NCI-H1417 (cell line): ENCODE measurements around the gene KRCC1.
"Not testable (repeated sequence)": the region's sequence is repeated elsewhere in the genome, so short reads cannot be mapped to it uniquely, and the experiment has no call there.

Source experiments
- DNase-seq, 3 experiments: peaks; one replicate each; lab custom pipeline; 2025; lab: John Stamatoyannopoulos, UW

Gene KRCC1

GRCh38 chr2:88038263-88039105 lies 17.1 kb downstream of the KRCC1 start:
- DNase-seq = no peak

GRCh38 chr2:88036606-88037005 lies 19.0 kb downstream of the KRCC1 start:
- no peak for DNase-seq

DNA sequence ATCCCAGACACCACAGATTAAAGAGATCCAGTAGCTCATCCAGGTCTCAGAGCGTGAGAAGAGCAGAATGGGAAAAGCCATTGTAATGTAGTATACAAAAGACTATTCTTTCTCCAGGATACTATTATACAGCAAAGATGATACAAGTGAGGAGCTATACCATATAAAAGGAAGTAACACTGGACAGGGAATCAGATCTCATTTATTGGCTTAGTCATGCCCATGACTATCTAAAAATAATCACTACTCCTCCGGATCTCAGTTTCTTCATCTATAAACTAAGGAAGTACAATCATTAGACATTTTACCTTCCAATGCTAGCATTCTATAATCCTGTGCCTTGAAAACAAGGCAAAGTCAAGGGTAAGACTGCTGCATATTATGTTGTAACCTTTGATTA lies 19.4 kb downstream of the KRCC1 start:
- DNase-seq = no peak

GRCh38 chr2:88032070-88032702 lies 23.4 kb downstream of the KRCC1 start:
- no peak for DNase-seq

DNA sequence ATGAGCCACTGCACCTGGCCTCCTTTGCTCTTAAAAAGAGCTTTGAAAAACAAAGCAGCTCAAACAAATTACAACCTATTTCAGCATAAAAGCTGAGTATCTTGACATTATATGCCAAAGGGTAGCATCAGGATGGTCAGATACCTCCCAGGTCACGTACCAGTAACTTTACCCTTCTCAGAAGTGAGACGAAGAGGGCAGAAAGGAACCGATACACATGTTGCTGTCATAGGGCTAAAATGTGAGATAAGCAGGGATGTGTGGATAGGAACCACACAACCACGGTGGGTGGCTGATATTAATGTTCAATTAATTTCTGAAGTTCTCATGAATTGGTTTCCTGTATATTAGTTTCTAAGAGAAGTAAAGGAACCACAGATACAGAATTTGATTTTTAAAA lies 26.7 kb downstream of the KRCC1 start:
- DNase-seq = no peak

- no peak for DNase-seq
Measured at GRCh38 chr2:88027697-88028389, 27.7 kb downstream of the KRCC1 start.

DNA sequence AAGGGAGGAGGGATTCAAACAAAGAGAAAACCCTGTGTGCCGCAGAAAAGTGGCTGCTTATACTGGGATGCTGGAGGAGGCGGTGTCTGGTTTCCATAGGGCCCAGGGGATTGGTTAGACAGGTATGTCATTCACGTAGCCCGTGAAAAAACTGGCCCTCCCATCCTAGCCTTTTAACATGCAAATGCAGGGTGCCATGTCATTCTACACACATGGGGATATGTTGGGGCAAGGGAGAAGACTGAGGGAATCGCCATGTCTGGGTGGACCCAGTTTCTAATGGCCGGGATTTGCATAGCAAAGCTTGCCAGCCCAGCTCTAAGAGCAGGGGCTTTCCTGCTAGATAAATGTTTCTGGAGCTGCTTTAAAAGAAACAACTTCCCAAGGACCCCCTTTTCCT lies 31.1 kb downstream of the KRCC1 start:
- no peak for DNase-seq

DNA sequence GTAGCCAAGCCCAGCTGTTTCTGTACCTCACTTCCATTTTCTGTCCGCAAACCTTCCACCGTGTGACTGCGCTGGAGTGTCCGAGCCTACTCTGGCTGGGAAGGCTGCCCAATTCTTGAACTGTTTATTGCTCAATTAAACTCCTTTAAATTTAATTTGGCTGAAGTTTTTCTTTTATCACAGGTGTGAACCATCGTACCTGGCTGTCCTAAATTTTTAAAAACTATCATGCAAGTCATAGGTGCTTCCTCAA lies 33.0 kb downstream of the KRCC1 start:
- no peak for DNase-seq

DNA sequence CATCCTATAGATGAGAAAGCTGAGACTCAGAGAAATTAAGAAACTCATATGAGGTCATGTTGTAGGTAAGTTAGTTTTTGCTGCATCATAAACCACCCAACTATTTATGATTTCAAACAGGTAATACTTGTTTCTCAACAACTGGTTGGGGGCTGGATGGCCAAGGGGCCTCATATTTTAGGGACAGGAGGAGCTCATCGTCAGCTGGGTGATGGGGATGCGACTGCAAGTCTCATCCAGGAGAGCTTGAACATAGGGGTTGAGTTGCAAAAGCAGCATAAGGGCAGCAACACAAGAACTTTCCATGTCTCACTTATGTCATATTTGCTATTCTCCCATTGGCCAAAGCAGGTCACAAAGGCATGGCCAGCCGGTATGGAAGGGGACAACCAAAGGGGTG lies 35.6 kb downstream of the KRCC1 start:
- DNase-seq = no peak

- no peak for DNase-seq
Measured at GRCh38 chr2:88018909-88019308, 36.7 kb downstream of the KRCC1 start.

DNA sequence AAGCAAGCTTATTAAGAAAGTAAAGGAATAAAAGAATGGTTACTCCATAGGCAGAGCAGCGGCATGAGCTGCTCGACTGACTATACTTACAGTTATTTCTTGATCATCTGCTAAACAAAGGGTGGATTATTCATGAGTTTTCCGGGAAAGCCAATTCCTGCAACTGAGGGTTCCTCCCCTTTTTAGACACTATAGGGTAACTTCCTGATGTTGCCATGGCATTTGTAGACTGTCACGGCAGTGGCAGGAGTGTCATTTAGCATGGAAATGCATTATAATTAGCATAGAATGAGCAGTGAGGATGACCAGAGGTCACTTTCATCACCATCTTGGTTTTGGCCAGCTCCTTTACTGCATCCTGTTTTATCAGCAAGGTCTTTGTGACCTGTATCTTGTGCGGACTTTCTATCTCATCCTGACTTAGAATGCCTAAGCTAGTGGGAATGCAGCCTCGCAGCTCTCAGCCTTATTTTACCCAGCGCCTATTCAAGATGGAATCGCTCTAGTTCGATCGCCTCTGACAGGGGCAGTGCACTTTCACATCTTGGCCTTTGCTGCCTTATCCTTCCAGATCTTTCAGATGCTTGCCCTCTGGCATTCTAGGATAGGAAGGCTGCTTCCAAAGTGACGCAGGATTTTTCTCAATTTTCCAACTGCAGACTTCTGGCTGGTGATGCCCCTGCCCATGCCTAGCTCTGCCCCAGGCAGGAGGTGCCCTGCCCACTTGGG lies 37.3 kb downstream of the KRCC1 start:
- not testable (repeated sequence) for DNase-seq

- not testable (repeated sequence) for DNase-seq
Measured at GRCh38 chr2:88017780-88018038, 37.9 kb downstream of the KRCC1 start.

DNA sequence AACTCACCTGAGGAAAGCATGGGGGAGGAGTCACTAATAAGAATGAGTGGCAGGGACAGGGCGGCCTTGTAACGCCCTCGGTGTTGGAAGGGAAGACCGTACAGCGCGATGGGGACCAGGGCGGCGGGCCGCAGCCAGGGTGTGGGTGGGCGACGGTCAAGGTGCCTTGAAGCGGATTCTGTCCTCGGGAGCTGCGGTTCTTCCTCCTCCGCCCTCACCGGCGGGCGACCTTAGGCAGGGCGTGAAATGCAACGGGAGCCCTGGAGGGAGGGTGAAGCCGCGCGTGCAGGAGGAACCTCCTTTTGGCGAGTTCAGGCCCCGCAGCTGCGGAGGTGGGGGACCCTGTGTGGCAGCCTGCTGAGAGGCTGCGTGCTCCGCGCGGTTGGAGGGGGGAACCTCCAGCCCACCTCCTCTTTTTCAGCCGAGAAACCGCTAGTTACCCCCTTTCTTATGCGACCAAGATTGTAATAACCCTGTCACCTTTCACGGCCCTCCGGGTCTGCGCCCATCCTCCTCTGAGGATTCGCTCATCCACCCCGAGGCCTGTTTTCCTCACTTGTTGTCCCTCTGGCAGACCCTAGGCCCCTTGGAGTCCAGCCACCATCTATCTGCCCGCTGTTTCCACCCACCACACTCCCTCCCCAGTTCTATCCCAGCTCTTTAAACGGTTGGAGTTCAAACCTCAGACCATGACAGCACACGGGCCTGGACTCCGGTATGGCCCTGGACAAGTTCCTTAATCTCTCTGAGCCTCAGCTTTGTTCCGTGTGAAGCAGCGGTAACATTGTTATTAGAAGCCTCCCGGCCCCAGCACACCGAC lies 38.4 kb downstream of the KRCC1 start:
- peak in 2 of 3 experiments; percentile 79 to 86 for DNase-seq

DNA sequence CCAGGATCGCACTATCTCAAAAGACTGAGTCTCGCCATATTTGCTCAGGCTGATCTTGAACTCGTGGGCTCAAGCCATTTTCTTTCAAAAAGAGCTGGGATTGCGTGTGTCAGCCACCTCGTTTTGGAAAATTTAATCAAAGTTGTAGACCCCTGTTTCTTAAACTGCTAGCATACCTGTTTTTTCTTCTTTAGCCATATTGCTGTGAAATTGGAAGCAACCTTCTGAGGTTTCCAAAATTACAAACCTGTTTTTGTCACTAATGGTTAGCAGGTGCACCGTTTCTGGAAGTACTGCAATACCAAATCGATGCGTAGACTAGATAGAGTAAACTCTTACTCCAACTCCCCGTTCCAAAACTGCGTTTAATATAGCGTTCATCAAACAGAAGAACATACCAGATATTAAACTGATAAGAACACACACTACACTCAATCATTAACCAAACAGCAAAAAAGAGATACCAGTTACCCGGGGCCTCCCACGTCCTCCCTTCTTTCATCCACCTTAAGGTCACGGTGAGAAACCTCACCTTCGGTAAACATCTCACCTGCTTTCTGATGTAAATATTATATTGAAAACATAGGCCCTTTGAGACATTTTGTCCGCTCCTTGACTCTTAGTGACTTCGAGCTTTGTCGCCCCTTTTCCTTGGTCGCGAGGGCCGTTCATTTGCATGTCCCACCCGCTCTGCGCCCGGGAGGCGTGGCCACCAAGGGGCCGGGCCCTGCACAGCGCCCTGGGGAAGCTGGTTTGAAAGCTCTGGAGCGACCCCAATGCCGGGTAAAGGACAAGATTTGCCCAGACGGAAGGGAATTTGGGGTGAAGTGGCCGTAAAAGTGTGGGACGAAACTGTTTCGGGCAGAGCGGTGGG lies 39.3 kb downstream of the KRCC1 start, which contains the start of gene RNU2-63P:
TSS of gene RNU2-63P (minus strand) at position 462 of the 874 bp plus-strand sequence.
- peak in 2 of 3 experiments; percentile 79 to 93 for DNase-seq

DNA sequence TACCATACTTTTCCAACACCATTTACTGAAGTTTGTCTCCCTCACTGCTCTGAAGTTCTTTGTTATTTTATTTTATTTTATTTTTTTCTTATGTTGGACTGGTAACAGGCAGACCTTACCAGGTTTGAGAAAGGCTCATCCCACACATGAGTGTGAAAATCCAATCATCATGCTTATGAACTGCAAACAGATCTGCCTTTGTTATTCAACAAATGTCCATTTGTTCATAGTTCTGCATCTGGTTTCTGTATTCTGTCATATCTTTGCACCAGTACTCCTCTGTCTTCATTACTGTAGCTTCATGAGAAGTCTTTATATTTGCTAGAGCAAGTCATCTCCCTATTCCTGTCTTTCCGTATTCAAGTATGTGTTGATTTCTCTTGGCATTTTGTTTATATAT lies 44.6 kb downstream of the KRCC1 start:
- DNase-seq = no peak

GRCh38 chr2:88010136-88010535 lies 45.4 kb downstream of the KRCC1 start:
- no peak for DNase-seq

DNA sequence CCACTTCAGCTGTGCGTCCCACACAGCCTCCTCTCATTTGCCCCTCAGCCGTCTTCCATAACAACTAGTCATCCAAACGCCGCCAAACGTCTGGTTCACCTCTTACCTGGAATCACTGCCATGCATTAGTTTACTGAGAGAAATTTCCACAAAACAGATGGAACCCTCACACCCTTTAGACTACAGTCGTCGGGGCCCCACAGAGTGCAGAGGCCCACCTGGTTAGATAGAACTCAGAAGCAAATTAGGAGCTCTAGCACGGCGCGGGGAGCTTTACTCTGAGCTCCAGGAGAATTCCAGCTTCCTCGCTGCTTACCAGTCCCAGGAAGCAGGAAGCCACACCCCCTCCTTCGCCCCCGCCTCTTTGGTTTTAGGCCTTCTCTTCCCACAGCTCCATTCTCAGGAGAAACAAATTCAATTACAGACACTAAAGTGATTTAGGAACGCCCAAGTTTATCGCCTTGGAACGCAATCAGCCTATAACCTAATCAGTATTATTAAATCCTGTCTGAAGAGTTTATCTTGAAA lies 48.6 kb downstream of the KRCC1 start:
- DNase-seq = no peak

DNA sequence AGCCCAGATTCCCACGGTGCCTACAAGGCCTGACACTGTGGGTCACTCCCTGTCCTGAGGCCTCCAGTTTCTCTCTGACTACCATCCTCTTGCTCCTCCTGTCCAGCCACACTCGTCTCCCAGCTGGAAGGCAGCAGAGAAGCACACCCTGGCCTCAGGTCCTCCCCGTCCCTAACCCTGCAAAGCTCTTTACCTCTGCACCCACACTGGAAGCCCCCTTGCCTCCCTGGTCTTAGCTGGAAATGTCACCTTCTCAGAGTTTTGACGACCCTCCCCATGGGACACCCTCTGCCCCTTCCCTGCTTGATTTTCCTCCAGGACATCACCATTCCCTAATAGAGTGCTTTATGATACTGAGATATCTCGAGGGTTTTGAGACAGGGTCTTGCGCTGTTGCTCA lies 49.8 kb downstream of the KRCC1 start:
- DNase-seq = no peak

- no peak for DNase-seq
Measured at GRCh38 chr2:88003074-88003755, 52.4 kb downstream of the KRCC1 start.

- DNase-seq = no peak
Measured at GRCh38 chr2:88002359-88002707, 53.2 kb downstream of the KRCC1 start.
